GM21723 (cell line): Measurements from ENCODE around the gene APEX1.
A peak's percentile ranks its signal among the peaks of the same experiment; 100 is the strongest.
"Not testable (repeated sequence)": the region's sequence is repeated elsewhere in the genome, so short reads cannot be mapped to it uniquely, and the experiment has no call there.

Experiments used
- ATAC-seq: cut with Tn5 transposase; IDR thresholded peaks from one replicate; pipeline ENCODE4 v1.9.1; 2021; ENCODE audit warnings: mild to moderate bottlenecking, moderate library complexity; ENCODE audit not compliant: unreplicated experiment

Gene APEX1

DNA sequence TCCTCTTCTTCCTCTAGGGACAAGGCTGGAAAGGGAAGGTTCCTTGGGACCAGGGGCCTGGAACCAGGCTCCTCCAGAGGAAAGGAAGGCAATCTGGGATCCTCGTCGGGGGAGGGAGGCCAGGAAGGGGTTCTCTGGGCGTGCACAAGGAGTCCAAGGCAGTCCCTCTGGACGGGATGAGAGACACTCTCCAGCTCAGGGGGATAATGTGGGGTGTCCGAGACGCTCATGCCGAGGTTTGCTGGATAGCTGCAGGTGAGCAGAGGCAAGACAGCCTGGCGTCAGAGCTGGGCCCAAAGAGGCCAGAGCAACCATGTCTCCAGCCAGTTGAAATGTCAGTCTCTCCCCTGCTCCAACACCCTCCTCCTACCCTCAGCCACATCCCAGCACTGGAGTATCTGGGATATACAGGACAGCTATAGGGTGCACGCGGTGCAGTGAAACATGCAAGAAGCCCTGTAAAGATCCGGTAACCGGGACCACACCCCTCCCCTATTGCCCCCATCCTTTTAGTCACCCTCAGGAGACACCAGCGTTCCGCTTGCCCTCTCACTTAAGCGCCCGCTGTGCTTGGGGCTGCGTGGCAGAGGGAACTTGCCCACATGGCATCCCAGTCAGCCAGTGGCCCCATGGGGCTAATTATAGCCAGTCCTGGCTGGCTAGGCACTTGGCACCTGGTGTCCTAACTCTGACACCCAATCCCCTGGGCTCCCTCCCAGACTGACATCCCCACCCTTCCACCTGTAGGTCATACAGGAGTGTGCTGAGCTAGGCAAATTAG lies 19.3 kb upstream of the APEX1 start, which contains the start of gene KLHL33:
Gene KLHL33, minus strand, starts transcription at position 585 of the 781 bp plus-strand sequence. Its CDS starts 355 bp downstream, at position 230.
- ATAC-seq, result no peak

DNA sequence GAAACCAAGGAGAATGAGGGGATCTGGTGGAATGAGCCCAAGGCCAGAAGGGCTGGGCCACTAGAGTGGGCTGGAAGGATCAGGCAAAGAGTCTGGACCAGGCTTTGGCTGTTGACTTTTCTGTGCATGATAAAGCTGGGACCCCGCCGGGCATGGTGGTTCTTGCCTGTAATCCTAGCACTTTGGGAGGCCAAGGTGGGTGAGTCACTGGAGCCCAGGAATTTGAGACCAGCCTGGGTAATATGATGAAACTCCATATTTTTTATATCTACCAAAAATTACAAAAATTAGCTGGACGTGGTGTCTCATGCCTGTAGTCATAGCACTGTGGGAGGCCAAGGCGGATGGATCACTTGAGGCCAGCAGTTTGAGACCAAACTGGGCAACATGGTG lies 18.7 kb upstream of the APEX1 start:
- ATAC-seq, result no peak

DNA sequence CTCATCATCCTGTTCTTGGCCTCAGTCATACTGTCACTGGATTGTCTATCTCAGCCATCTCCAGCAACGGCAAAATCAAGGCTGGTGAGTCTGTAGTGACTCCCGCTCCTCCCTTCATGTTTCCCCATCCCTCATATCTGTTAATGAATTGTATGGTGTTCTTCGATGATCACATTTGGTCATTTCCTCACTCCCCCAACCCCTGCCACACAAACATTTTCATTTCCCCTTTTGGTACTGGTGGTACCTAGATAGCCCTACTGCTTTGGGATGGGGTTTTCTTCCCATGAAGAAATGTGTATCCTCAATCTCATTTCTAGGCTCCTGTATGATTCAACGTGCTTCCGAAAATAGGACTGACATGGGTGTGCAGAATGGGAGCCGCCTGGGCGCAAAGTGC lies 16.4 kb upstream of the APEX1 start:
- no peak for ATAC-seq

DNA sequence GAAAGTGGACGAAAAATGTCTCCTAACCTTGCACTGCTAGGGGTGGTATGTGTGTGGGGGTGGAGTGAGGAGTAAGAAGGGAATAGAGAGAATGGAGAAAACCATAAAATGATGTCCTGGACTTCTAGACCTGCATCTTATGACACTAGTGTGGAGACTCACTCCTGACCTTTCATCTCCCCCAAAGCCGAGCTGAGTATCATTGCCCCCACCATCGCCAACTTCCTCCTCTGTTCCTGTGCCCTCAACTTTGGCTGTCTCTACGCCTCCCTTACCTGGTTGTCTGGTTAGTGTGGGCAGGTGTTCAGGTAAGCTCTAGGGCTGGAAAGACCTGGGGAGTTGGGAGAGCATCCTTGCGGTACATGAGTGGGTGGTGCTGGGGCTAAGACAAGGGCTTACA lies 14.6 kb upstream of the APEX1 start:
- no peak for ATAC-seq

DNA sequence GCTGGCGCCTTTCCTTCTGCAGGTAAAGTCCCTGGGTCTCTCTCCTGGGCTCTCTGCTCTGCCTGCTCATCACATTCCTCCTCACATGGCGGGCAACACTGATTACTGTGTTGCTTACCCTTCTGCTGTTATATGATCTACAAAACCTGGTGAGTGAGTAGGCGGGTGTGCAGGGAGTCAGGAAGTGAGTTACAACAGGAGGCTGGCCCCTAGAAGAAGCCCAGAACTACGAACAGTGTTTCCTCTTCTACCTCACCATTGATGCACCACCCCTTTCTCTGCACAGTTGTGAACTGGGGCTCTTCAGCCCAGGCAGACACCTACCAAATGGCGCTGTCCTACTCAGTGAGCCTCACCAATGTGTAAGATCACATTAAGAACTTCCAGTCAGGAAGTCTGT lies 14.1 kb upstream of the APEX1 start:
- ATAC-seq, result peak; percentile 89

DNA sequence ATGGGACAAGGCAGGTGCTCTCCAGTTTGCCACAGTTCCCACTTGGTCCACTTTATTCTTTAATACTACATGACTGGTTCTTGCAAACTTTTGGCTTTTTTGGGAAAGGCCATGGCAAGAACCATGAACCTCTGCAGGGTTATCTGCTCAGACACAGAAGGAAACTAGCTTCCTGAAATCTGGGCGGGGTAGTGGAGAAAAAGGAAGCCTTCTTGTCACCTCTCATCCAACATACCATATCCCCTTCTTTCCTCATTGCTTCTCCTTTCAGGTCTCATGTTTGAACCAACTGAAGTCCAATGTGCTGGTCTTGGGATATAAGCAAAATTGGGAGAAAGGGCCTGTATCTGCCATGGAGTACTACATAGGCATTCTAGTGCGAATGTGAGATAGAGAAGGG lies 13.6 kb upstream of the APEX1 start:
- no peak for ATAC-seq

DNA sequence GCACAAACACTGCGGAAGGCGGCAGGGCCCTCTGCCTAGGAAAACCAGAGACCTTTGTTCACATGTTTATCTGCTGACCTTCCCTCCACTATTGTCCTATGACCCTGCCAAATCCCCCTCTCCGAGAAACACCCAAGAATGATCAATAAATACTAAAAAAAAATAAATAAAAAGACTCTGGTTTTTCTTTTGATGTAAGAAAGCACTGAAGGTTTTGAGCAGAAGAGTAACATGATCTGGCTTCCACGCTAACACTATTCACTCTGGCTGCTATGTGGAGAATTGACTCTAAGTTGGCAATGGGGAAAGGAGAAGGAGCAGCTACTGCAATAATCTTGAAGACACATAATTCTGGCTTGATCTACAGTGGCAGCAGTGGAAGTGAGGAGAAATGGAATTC lies 11.4 kb upstream of the APEX1 start:
- ATAC-seq, result not testable (repeated sequence)

DNA sequence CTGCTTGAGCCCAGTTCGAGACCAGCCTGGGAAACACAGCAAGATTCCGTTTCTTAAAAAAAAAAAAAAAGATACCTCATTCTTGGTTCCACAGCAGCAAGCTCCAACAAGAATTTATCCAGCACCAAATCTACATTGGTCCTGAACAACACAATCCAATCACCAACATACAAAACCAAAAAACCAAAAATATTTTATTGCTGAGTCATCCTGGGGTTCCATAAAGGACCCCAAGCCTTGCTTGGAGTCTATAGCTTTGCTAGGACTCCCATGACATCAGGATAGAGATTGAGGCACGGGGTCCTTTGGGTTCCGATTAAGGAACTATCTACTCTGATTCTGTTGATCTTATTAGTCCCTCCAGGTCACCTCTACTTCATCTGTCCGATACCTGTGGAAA lies 8.1 kb upstream of the APEX1 start:
- ATAC-seq, result no peak

DNA sequence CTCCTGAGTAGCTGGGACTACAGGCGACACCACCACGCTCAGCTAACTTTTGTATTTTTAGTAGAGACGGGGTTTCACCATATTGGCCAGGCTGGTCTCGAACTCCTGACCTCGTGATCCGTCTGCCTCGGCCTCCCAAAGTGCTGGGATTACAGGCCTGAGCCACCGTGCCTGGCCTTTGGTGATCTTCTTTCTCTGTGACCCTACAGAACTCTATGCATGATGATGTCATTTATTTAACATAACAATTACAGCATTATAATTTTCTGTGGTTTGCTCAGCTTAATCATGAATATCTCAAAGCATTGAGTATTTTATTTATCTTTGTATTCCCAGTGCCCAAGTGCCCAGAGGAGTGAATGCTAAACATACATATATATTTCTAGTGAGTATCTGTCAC lies 2.2 kb upstream of the APEX1 start:
- not testable (repeated sequence) for ATAC-seq

DNA sequence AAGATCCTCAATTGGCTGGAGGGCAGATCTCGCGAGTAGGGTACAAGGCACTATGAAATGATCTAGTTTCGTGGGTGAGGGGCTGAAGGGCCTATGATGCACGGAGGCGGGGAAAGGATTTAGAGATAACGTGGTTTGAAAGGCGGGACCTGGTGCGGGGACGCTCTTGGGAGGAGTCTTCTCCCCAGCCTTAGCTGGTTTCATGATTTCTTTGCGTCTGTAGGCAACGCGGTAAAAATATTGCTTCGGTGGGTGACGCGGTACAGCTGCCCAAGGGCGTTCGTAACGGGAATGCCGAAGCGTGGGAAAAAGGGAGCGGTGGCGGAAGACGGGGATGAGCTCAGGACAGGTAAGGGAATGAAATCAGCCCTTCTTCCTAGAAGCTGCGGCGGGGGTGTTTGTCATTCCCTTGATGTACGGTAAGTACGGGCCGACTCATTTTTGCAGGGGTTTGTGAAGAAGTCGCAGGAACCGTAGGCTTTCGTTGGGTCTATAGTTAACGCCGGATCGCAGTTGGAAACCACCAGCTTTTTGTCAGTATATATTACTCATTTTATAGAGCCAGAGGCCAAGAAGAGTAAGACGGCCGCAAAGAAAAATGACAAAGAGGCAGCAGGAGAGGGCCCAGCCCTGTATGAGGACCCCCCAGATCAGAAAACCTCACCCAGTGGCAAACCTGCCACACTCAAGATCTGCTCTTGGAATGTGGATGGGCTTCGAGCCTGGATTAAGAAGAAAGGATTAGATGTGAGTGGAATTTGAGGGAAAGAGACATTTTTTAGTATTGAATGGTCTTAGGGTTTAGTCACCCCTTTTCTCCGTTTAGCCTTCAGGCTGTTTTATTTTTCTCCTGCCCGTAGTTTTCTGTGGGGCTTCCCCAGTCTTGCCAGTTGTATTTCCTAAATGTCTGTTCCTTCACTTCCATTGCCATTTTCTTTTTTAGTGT lies 602 bp downstream of the APEX1 start:
- peak; percentile 45 for ATAC-seq

DNA sequence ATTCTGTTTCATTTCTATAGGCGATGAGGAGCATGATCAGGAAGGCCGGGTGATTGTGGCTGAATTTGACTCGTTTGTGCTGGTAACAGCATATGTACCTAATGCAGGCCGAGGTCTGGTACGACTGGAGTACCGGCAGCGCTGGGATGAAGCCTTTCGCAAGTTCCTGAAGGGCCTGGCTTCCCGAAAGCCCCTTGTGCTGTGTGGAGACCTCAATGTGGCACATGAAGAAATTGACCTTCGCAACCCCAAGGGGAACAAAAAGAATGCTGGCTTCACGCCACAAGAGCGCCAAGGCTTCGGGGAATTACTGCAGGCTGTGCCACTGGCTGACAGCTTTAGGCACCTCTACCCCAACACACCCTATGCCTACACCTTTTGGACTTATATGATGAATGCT lies 1.9 kb downstream of the APEX1 start:
- no peak for ATAC-seq

DNA sequence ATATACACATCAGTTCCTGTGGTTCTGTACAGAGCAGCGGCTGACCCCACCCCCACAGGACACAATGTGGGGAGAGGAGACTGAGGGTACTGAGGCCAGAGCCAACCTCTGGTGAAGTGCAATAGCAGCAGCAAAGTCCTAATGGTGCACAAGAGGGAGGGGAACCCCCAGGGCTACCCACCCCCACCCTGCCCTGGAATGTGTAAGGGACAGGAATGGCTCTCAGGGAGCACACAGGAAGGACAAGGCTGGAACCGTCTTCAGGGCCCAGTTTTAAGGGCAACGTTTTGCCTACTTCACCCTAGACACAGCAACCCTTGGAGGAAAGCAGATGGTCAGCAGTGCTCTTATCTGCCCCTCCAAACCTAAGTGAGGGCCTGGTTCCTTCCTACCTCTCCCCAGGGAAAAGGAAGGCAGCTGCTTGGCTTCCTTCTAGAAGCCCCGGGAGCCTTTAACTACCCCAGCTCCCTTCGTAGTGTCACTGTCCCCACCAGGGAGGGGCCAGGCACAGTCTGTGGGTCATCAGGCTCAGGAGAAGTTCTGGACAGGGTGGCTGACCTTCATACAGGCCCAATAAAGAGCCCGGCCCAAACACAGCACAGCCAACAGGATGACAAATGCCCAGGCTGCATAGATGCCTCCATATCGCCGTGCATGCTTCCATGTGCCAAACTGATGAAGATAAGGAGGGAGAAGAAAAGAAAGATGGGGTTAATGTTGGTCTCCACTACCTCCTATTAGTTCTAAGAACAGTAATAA lies 3.2 kb downstream of the APEX1 start:
- ATAC-seq, result no peak

DNA sequence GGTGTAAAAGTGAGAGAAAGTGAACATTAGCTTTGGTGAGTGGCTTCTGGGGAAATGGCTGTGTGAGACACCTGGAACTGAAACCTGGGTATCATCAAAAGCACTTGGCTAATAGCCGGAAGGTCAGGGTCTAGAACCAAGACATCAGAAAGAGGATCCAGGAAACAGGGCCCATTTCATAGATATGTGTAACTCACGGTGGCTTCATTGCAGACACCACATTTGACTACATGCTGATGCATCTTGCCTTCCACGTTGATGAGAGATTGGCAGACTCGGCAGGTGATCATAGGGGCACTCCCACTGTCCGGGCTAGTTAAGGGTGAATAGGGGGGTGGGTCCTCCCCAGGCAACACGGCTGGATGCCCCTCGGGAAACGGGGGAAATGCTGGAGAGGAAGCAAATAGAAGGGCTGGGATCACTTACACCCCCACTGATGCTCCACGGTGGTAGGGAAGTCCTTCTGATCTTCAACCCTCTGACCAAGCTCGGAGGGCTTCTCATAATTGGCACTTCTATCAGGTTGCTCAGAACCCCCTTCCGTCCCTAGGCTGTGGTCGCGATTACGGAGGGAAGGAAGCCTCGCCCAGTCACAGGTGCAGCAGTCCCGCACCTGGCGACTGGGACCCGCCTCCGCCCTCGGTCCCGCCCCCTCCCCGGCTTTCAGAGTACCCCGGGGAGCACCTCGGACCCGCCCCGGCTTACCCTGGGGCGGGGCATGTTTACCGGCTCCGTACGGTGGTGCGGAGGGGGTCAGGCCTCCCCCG lies 5.6 kb downstream of the APEX1 start:
- peak; percentile 14 for ATAC-seq

DNA sequence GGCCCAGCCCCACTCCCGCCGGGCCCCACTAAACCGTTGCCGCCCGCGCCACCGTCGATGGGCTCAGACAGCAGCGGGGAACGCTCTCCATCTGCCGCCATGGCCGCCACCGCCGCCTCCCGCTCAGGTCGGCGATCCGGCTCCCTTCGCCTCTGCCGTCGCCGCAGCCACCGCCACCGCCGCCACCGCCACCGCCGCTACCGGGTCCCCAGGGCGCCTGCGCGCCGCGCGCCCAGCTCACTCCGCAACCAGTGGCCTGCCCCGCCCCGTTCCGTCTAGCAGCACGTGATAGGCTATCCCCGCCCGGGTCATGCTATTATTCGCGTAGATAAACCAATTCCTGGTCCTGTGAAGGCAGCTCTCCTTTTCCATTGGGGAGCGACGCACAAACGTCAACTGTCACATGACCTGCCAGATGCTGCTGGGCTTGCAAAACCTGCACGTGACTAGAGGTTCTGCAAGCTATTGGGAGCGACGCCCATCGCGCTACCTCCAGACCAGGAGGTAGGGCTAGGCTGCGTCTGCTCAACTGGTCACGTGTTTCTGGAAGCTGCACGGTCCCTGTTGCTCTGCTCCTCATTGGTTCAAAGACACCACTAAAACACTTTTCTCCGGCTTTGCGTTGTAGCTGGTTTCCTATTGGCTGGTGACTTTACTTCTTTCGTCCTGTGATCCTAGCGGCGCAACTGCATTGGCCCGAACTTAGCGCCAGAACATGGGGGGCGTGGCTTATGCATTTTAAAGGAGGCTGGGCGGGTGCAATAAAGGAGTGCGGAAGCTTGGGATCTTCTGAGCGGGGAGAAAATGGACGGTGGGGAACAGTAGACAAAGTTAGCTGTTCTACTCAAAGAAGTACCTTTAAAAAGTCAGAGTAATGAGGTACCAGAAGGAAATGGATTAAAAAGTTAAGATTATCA lies 6.5 kb downstream of the APEX1 start, which contains the start of gene PIP4P1:
Gene PIP4P1, minus strand, starts transcription at position 210 of the 917 bp plus-strand sequence. Its CDS starts 109 bp downstream, at position 101.
- ATAC-seq, result peak; percentile 94

DNA sequence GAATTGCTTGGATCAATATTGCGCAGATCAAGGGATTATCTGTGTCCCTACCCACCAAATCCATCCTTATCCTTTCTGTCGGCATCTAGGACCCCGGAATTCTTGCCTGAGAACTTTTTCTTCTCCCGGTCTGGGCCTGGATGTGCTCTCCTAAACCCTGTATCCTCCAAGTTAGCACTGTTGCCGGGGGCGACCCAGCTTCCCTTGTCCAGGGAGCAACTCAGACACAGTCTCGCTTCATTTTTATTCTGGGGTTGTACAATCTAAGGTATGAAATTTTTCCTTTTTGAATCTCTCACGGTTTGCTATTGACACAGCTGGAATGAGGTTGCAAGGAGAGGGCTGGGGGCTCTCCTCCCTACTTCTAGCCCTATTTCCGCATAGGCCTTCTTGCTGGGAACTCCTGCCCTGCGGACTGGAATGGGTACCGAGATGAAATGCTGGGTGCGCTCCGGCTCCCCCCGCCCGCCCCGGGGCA lies 13.8 kb downstream of the APEX1 start:
- ATAC-seq, result no peak

DNA sequence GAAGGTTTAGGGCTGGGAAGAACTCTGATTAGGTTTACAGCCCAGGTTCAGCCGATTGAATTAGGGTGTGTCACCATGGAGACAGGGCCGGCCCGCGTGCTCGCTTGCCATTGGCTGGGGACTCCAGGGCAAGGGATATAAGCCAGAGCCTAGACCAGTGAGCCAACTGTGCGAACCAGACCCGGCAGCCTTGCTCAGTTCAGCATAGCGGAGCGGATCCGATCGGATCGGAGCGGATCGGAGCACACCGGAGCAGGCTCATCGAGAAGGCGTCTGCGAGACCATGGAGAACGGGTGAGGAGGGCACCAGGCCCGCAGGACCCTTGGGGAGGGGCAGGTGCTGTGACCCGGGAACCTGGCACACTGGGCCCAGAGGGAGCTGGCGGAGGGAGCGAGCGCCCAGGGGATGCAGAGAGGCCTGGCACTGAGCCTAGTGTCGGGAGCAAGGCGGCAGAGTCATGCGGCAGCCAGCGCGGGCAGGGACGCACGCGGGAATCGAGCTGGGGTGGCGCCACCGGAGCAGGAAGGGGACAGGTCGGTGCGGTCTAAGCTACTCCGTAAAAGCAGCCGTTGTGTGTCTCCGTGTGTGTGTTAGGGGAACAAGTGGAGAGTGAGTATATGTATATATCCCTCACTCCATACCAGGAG lies 14.3 kb downstream of the APEX1 start, which contains the start of gene PNP:
Gene PNP, plus strand, starts transcription at position 165 of the 648 bp plus-strand sequence. Its CDS starts 119 bp downstream, at position 284.
- peak; percentile 97 for ATAC-seq

DNA sequence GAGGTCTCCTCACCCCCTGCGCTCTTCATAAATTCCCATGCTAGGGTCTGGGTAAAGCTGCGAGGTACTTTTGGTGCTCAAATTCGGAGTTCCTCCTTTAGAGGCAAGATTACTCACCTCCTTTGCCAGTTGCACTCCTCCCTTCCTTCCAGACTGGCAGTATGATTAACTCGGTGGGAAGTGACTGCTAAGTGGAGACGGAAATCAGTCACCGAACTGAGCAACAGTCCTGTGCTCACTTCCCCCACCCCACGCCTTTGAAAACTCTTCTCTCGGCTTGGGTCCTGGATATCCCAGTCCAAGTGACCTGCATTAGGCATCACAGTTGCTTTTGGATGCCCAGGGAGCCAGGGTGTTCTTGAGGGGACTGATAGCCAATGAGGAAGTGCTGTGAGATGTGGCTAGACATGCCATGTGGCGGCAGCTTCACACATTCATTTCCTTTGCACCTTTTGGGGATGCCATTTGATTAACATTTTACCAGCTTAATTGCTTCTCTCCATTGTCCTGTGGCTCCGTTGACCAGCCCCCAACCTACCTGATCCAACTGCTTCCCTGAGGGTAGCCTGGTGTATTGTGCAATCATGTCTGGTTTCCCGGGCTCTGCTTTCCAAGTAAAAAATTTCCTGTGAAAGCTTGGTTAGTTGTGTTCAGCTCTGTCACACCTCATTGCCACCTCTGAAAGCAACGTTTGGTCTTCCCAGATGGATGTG lies 15.0 kb downstream of the APEX1 start:
- peak; percentile 35 for ATAC-seq

DNA sequence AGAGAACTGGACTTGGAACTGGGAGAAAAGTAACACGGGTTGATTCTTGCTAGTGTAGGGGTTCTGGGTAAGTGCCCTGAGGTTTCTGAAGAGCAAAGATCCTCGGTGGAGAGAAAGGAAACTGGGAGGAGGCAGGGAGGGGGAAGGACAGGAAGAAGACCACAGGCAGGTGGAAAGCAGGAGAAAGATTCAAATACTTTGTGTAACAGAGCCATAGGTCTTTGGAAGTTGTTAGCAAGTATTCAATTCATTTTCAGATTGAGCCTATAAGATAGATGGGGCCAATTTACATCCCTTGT lies 15.5 kb downstream of the APEX1 start:
- ATAC-seq, result no peak
